ENCODE results near the gene CXCR5. TPM values are rescaled to one million over a fixed set of nuclear protein-coding genes. Genes with fewer than 3 reads are reported as not detected.
A peak's percentile ranks its signal among the peaks of the same experiment; 100 is the strongest.

Gene CXCR5
- total RNA-seq, 1 donor from 2014 or later: not detected

DNA sequence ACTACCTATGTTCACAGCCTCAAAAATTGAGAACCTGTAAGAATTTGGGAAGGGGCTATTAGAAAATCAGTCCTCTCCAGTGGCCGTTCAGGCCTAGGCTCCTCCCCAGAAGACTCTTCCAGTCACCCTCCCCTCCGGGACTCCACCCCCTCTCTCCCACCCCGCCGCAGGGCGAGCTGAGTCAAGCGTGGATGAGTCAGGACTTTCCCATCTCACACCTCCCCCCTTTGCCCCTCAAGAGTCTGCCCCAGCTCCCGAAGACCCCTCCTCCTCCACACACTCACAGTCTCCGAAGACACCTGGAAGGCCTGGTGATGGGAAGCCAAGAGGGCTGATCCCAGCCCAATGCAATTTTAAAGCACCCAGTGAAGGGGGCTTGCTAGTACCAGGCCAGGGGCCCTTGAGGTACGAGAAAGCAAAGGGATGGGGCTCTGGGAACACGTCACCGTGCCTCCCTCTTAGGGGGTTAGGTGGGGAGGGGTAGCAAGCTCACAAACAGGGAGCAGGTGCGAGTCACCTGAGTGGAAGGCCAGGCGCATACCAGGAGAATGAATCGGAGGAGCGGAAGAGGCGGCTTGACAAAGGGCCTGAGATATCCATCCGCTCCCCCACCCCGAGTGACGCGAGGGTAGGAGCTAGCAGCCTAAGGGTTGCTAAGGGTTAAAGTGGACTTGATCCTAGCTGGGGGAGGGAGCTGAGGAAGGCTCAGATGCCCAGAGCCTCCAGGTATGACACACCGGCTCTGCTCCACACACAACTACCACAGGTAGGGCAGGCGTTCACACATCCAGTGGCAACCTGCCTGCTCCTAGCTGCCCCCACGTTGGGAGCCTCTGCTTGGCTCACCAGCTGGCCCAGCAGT lies 28.4 kb downstream of the CXCR5 start:
- peak; percentile 90 for DNase-seq (ENCODE audit: low read depth)

DNA sequence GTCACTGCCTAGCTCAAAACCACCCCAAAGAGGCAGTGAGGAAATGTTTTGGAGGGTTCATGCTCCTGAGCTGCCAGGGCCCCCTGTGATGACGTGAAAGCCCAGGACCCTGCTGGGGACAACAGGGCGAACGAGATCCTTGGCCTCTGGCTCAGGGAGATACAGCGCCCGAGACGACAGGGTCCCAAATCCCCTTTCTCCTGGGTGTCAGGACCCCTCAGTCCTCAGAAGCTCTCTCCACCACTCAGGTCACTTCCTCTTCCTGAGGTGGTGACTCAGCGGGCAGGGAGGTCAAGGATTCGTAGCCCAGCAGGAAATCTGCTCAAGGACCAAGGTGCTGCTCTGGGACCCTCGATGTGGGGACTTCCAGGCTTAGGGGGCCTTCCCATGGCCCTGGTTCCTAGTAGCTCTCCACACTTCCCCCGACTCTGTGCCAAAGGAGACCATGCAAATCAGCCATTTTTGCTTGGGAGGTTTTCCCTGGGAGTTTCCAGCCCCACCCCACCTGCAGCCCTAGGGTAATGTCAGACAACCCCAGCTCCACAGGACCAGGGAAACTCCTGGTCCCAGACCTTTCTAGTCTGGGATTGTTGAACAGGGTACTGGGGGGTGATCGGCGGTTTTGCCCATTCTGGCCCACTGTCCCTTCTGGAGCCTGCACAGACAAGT lies 29.2 kb downstream of the CXCR5 start:
- DNase-seq (ENCODE audit: low read depth): no peak

DNA sequence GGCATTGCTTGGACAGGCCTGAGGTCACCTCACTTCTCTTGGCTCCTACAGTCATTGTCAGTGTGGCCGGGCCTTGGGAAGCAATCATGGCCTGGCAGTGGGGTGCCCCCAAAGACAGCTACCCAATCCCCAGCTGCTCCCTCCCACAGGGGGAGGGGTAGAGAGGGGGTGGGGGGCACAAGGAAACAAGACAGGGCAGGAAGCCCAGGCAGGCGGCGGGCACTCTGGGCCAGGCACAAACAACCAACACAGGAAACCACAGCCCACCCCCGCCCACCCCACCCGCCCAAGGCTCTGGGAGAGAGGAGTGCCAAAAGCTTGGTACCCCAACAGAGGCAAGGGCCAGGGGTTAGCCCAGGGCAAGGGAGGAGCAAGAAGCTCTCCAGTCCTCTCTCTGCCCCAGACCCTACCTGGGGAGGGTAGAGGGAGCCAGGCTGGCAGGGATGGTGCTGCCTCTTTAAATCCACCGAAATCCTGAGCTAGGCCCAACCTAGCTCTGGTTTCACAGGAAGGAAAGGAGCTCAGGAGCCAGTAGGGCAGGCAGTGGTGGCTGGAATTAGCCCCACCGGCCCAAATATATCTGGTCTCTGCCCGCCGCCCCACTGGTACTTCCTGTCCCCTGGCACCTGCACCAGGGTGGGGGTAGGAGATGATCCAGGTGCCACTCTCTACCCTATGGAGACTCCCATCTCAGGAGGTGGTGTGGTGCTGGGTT lies 29.9 kb downstream of the CXCR5 start:
- DNase-seq (ENCODE audit: low read depth): peak; percentile 64

DNA sequence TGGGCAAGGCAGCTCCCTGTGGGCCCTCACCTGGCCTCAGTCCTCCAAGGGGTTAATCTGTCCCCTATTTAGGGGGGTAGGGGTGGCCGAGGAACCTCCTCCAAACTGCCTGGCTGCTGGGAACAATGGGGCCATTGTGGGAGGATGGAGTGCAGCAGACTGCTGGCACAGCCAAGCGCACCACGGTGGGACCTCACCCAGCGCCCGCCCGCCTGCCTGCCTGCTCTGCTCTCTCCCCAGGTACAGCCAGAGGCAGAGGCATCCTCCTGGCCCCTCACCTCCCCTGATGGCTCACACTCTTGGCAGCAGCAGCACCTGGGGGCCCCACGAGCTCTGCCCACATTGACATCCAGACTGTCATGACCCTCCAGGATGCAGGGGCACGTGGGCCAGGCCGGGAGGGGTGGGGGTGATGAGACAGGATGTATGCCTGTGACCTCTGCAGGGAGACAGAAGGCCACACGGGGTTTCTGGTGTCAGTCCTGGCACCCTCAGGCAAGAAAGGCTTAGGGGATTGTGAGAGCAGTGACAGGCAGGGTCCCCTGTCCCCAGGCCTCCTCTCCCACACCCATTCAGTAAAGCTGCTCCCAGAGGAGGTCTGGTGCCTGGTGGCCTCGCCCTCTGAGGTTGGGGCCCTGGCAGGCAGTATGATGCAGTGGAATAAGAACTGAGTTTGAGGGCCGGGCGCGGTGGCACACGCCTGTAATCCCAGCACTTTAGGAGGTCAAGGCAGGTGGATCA lies 30.7 kb downstream of the CXCR5 start:
- DNase-seq (ENCODE audit: low read depth): peak; percentile 40

DNA sequence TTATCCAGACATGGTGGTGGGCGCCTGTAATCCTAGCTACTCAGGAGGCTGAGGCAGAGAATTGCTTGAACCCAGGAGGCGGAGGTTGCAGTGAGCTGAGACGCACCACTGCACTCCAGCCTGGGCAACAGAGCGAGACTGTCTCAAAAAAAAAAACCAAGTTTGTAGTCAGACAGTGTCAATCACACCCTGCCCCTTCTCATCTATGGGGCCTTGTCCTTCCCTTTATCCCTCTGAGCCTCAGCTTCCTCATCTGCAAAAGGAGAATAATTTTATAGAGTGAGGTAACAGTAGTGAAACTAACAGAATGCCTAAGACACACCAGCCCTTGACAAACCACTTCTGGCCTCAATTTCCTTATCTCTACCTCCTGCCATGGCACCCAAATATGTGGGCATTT lies 31.3 kb downstream of the CXCR5 start:
- DNase-seq (ENCODE audit: low read depth): no peak

DNA sequence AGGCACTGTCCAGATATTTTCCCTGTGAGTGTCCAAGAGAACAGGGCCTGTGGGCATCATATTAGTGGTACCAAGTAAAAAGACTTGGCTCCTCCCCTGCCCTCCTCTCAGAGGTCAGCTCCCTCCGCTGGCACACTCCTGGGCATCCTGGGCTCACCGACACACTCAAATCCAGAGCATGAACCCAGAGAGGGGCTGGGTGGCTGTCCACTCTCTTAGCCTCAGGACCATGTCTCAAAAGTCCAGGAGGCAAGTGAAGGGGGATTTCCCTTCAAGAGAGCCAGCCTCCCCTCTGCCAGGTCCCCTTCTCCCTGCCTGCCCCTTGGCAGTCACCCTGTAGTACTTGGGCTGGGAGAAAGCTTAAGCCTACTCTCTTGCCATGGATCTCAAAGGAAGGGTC lies 31.7 kb downstream of the CXCR5 start:
- no peak for DNase-seq (ENCODE audit: low read depth)

DNA sequence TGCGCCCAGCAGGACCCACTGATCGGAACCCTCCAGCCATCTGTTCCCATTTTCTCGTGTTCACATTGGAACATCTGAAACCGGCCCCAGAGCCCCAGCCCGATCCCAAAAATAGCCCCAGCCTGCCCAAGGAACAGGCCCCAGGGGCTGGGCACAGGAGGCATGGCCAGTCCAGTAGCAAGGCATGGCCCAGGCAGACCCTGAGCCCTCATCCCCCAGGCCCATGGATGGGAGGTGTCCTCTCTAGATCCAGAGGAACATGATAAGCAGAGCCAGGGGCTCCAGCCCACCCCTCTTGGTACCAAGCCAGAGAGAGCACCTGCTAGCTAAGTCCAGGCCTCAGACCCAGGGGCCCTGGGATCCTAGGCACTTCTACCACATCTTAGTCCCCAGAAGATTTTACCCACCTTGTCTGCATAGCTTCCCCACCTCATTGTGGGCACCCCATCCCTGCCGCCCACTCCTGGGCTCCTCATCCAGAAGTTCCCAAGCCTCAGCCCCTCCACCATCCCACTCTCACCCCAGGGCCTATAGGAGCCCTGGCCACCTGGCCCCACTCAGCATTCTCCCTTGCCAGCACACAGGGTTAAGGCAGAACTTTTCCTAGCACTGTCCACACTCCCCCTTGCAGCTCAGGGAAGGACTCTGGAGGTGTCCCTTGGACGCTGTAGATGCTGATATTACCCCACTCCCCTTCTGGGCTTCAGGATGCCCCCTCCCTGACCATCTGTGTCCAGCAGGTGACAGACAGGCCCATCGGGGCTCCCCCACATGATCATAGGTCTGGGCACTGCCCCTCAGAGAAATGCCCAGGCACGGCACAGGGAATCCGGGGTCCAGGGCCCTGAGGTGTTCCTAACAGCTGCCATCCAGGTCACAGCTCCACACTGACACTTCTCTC lies 32.5 kb downstream of the CXCR5 start:
- peak; percentile 88 for DNase-seq (ENCODE audit: low read depth)

DNA sequence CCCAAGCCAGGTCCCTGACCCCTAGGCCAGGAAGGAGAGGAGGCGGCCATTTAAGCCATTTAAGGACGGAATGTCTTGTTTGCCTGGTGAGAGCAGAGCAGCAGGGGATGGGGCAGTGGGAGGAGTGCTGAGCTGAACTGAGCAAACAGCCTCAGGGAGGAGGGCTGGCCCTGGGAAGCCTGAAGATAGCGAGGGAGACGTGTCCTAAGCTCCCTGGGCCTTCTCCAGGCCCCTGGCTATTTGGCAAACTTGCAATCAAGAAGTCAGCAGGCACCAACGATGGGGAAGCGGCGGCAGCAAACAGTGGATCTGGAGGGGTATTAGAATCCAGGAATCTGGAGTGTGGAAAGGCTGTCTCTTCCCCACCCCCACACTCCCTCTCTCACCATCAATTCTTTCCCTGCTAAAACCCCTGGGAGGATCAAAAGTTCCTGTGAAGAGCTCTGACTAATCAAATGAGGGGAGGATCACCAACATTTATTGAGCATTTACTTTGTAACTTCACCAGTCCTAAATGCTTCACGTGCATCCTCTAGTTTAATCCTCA lies 33.2 kb downstream of the CXCR5 start:
- DNase-seq (ENCODE audit: low read depth): no peak

DNA sequence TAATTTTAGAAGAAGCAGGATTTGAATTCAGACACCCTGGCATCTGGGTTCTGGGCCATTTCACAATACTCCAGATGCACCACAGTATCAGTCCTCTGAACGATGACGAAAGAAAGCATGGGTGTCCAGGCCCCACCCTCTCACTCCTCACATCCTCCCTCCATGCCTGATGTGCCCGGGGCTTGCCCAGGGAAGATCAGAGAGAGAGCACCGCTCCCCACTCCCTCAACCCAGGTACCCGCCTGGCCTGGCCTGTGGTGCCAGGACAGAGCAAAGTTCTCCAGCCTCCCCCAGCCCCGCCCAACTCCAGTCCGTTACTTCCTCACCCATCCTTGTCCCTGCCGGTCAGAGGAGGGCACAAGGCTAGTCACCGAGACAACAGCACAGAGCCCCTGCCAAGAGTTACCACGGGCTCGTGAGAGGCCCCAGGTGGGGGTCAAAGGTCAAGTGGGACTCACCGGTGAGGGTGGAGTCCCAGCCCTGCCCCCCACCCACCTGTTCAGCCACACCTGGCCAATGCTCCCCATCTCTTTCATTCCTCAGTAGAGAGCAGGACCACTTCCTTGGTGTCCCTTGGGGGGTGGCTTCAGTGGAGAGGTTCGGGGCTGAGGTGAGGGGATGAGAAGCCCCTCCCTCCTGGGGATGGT lies 33.9 kb downstream of the CXCR5 start:
- peak; percentile 52 for DNase-seq (ENCODE audit: low read depth)

DNA sequence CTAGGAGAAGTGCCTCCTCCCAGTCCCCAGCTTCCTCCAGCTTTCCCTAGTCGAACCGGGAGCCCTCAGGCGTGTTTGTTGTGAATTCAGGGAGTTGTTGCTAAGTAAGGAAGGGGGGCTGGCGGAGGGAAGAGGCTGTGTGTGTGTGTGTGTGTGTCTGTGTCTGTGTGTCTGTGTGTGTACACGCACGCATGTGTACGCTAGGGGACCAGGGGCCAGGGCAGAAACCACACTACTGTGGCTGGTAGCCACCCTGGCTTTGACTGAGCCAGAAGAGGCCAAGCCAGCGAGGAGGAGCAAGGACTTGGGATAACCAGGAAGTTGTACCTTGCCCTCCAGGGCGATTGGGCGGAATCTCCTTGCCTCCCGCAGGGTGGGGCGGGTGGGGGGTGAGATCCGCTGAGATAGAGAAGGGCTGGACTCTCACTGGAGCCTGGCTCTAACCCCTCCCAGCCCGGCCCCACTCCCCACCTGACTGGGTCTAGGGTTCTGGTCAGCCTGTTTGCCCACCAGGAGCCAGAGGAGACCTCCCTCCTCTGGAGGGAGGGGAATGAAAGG lies 34.5 kb downstream of the CXCR5 start:
- peak; percentile 52 for DNase-seq (ENCODE audit: low read depth)

DNA sequence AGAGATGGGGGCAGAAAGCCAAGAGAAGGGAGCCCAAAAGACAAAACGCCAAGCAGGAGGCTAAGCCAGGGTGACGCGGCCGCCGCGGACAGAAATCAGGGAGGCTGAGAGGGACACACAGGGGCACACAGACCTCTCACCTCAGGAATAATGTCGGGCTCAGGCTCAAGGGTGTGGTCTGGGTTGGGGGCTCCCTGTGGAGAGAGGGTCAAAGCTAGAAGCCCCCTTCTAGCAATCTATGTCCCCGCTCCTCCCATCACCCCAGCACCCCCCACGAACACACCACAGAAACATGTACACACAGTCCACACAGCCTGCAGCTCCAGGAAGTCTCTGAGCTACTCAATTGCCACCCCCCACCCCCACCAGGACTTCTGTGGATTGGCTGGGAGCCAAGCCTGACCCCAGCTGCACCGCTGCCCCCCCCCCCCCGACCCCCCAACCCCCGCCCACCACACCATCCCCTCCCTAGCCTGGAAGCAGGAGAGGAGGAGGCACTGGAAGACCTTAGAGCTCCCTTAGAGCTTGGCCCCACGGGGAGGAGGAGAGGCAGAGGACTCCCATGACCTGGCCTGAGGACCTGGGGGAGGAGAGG lies 35.1 kb downstream of the CXCR5 start:
- DNase-seq (ENCODE audit: low read depth): no peak

DNA sequence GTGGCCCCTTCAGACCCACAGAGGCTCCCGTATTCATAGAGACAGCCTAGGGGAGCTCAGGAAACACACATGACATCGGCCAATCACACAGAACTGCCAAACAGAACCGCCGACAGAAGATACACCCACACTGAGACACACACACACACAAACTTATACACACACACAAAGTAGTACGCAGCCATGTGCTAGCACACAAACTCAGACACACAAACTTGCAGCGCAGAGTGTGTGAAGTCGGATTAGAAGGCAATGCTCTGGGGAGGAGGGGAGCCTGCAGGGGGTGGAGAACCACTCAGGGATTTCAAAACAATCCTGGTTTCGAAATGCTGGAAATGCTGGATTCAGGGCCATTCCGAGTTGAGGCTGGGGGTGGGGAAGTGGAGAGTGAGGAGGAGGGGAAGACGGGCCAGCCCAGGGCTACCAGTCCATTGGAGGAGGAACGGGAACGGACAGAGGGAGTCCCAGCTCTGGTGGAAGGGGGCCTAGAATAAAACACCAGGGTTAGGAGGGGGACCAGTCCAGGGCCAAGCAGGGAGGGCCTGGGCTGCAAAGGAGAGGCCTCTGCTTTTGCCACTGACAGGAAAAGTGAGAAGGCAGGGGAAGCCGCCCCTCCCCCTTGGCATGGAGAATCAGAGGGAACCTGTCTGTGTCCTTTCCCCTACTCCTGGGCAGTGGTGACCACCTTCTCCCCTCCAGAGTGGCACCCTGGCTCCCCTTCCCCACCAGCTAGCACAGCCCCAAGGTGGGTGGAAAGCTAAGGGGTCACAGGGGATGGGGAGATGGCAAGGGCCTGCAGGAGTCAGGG lies 37.6 kb downstream of the CXCR5 start:
- peak; percentile 60 for DNase-seq (ENCODE audit: low read depth)

DNA sequence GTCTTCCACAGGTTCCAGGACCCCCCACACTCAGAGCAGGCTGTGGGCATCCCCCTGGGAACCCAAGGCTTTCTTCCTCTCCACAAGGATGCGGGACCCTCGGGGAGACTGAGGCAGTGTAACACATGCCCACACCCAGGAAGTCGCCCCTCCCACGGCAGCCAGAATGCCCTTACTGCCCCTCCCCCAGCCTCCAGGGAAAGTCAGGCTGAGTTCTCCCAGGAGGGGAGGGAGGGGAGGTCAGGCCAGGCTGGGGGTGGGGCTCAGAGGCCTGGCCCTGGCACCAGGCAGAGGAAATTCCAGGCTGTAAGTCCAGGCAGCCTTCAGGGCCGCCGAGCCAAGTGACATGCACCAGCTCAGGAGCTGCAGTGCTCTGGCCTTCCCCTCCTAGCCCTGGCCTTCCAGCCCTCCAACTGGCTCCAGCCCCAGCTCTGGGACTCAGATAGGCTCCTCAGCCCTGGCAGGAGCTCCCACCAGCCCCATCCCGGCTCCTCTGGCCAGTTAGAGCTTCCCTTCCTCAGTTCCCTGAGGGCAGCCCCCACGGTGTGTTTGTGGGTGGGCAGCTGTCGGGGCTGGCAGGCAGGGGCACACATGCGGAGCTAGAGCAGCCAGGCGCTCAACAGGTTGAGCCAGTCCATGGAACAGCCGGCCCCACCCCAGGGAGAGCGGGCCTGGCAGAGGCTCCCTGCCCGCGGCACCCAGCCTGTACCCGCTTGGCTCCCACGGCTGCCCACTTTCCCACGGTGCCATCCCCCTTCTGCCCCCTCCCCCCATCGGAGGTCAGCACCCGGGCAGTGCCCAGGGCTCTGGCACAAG lies 38.4 kb downstream of the CXCR5 start:
- DNase-seq (ENCODE audit: low read depth): peak; percentile 76

DNA sequence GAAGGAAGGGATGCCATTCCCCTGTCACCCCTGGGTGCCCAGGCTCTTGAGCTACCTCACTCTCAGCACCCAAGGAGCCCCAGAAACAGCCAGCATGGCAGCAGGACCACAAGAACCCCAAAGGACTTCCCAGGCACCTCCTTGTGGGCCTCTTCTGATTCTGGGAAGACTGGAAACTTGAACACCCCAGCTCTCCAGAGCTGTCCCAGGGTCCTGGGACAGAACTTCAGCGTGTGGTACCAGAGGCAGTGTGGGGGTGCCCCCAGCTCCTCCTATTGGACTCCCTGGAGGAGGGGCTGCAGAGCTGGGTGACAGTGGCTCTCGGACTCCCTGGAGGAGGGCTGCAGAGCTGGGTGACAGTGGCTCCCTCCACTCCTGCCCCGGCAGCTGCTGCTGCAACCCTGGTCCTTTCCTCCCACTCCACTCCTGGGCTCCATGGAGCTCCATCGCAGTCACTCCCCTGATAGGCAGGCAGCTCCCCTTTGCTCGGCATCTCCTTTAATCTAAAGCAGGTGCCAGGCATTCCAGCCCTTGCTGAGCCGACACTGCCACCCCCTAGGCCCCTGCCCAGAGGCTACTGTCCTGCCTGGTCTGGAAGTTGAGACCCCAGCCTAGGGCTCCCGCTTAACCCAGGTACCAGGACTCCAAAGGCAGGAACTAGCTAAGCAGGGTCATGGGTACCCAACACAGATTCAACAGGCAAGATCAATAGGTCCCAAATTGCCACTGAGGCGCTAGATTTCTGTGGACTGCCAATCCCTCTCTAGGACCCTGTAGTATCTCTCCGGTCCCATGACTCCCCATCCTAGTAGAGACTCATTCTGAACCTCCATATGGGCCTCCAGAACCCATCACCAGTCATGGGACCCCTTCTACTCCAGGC lies 39.3 kb downstream of the CXCR5 start:
- DNase-seq (ENCODE audit: low read depth): no peak

DNA sequence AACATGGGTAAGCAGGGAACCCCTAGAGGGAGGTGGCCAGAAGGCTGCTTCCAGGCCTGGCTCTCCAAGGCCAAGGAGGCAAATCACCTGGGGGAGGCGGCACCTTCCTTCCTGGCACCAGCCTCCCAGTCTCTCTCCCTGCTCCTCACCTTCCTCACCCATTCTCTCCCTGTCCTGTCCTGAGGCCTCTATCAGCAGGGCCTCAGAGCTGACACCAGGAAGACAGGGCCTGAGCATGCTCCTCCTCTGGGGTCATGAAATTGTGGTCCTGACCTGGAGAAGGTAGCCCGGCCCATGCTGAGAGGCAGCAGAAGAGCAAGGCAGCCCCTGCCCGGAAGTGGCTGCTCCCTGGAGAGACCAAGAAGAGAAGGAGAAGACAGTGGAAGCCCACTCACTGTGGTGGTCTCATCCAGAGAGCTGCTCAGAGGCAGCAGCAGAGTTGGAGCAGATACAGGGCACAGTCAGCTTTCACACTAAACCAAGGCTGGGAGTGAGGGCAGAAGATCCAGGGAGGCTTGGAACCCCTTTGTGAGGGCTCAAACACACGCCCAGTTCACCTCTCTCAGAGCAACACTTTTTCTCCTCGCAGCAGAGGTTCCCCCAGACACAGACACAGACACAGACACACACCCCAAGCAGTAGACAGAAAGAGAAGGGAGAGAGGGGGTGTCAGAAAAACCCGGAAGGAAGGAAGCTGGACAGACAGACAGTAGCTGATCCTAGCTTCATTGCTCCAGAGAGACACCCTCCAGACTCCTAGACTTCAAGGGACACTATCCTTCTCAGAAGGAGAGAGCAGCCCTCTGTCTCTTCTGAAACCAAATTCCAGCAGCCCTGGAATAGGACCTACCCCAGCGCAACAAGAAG lies 40.3 kb downstream of the CXCR5 start:
- no peak for DNase-seq (ENCODE audit: low read depth)

Data from myocyte (in vitro differentiated cells).